Stimulated activated CD8-positive, alpha-beta memory T cell treated with anti-CD3 and anti-CD28 coated beads, Interleukin-15, amount 100 ng/mL, for 4 hours (primary cell): ENCODE data around the gene PROM1.

Experiments used
- DNase-seq, 2 donors: peaks; one replicate each; pipeline ENCODE4 v3.0.0-alpha.2; 2020; ENCODE audit warnings: low read depth in 2 of 2

Gene PROM1, protein sequence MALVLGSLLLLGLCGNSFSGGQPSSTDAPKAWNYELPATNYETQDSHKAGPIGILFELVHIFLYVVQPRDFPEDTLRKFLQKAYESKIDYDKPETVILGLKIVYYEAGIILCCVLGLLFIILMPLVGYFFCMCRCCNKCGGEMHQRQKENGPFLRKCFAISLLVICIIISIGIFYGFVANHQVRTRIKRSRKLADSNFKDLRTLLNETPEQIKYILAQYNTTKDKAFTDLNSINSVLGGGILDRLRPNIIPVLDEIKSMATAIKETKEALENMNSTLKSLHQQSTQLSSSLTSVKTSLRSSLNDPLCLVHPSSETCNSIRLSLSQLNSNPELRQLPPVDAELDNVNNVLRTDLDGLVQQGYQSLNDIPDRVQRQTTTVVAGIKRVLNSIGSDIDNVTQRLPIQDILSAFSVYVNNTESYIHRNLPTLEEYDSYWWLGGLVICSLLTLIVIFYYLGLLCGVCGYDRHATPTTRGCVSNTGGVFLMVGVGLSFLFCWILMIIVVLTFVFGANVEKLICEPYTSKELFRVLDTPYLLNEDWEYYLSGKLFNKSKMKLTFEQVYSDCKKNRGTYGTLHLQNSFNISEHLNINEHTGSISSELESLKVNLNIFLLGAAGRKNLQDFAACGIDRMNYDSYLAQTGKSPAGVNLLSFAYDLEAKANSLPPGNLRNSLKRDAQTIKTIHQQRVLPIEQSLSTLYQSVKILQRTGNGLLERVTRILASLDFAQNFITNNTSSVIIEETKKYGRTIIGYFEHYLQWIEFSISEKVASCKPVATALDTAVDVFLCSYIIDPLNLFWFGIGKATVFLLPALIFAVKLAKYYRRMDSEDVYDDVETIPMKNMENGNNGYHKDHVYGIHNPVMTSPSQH

DNA sequence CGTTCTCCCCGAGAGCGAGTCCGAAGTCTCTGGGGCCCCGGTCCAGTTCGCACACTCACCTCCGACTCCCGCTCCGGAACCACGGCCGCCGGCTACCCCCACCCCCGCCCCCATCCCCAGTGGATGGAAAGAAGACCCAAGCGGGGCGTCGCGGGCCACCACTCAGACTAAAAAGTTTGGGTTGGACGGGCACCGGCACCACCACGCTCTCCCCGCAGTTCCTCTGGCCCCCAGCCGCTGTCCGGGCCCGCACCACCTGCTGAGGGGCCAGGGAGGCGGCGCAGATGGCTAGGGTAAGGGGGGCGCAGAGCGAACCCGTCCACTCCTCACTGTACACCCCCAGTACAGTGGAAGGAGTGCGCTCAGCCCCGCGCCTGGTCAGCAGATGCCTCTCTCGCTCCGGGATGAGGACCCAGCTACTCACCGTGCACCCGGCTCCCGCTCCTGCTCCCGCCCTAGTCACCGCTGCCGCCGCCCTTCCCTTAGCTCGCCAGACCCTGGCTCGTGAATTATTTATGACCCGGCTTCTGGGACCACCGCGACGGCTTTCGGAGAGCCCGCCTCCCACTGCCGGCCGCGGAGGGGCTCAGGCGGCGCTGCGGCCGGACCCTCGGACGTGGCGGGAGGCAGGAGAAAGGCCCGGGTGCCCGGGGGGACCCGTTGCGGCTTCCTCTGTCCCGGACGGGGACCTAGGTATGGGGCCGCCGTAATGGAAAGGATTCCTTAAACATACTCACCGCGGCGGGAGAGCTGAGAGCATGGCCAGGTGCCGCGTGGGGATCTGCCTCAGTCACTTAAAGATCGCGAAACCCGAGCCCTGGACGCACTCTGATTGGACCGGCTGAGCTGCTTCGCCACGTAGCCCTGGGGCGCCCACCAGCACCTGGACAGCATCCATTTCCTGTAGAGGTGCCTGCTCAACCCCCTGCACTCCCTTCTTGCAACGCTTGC is at the start of gene PROM1:
Gene PROM1 (minus strand): TSS at position 783 of the 951 bp plus-strand sequence. CDS start 8,117 bp downstream, outside the sequence.
- DNase-seq = no peak

DNA sequence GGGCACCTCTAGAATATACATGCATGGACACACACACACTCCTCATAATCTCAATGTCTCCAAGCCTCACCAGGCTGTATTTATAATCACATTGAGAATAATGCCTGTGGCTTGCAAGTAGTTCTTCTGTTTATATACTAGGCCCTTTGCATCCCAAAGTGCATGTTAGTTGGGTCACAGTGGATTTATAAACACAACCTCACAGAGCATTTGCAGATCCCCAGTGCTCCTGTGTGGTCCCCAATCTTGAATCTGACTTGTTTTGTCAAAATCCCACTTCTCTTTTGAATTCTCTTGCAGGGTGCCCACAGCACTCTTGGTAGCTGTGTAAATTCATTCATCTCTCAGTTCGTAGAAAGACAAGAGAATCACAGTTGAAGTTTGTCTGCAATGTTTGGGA is 49.6 kb upstream of the PROM1 start:
- DNase-seq = no peak

DNA sequence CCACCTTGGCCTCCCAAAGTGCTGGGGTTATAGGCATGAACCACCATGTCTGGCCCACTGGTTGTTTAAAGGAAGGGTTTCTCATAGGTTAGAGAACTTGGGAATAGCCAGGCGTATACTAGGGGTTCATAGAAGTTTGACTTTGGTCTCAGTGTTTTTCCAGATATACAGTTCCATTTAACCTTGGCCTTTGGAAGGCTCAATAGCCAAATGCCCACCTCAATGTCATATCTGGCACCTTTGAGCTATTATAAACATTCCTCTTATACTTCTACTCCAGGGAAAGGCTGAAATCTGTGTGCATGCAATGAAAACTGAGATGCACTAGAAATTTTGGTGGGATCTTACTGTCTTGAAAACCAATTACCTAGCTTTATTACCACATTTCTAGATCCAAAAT is 47.5 kb upstream of the PROM1 start:
- no peak for DNase-seq

DNA sequence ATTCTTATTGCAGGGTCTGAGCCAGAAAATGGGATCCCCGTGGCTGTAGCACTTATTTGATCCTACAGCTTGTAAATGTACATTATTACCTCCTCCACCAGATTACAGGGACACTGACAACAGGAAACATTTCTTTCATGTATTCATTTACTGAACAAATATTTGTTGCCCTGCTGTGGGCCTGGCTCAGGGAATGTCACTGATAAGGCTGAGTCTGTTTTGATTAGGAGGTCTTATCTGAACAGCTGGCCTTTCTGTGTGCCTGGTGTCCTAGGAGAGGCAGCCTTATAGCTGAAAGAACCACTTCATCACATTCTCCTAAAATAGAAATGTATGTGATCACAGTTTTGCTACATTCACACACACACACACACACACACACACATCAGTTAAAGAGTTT is 45.5 kb upstream of the PROM1 start:
- no peak for DNase-seq

DNA sequence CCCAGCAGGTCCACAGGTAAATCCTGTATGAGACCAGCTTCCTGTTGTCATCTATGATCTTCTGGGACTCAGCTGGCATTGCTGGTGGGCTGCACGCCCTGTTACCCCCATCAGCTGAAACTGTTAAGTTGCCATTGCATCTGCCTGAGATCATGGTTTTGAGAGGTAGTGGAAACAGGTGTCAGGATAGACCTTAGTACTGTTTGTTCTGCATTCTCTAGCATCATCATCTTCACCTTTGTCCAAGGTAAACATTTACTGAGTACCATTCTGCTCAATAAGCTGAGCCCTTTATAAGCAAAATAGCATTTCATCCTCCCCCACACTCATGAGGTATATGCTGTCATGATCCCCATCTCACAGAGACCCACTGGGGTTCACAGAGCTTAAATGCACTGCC is 42.9 kb upstream of the PROM1 start:
- no peak for DNase-seq

DNA sequence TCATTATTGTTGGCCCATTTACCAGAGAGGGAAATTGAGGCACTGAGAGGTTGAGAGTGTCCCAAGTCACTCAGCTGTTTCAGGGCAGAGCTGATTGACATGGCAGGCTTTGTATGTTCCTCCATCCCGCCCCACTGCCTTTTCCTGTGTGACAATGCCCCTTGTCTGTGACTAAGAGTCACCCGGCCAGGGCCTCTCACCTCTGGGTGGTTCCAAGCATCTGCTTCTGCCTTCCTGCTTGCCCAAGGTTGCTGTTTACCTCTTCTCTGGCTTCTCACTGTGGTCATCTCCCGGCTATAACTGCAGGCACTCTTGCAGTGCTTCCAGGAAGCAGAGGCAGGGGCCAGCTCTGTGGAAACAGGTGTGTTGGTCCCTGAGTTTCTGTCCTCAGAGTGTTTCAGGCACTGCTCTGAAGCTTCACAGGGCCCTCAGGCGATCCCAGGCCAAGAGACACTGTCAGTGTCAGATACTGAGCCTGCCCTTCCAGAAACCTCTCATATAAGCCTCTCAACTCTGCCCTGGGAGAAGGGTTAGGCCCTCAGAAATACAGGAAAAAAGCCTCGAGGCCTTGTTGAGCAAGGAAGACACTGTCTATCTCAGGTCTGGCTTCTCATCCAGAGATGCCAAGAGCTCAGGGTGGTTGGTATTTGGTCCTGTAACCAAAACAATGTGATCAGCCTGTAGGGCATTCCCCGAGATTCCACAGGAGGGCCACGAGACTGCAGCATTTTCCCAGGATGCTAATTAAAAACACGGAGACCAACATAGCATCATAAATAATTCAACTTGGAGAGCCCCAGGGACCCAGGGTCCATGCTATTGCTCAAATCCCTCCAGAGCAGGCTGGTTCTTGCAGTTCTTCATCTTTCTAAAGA is 42.0 kb upstream of the PROM1 start:
- DNase-seq = no peak

DNA sequence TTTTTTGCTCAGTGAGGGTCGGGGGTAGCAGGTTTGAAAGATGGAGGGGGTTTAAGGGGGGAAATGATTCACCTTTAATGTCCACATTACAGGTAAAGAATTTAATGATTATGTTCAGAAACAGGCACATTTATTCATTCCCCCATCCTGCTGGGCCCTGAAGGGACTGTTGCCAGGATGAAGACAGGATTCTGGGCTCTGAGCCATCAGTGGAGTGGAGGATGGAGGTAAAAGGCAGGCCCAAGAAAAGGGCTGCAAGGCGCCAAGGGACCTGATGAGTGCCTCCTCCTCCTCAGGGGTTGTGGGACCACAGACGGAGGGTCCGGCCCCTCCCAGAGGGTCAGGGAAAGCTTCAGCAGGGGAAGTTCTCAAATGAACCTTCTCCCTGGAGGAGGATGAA is 40.4 kb upstream of the PROM1 start:
- no peak for DNase-seq

DNA sequence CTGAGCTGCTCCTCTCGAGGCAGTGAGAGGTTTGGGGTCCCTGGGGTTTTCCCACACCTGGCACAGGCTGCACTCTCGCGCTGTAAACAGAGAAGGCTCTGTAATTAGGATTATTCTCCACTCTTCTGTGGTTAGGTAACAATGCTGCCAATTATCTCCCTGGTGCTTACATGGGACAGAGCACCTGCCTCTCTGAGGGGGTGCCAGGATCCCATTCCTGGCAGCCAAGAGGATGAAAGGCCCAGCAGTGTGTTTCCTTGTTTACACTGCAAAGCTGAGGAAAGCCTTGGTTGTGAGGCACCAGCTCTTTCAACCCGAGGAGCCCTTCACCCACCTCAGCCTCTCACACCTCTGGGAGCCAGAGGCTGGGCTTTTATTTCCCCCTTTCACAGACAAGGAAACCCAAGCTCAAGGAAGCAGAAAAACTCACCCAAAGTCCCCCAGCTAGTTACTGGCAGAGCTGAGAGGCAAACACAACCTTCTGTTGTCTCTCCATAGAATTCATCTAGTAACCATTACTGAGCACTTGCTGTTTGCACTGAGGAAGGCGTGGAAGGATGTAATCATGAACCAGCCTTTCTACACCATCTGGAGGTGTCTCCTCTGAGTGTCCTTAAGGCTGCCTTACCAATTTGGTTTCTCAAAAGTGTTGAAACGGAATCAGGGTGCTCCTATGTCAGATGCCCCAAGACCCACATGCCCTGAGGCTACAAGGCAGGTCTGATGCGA is 39.7 kb upstream of the PROM1 start:
- no peak for DNase-seq

DNA sequence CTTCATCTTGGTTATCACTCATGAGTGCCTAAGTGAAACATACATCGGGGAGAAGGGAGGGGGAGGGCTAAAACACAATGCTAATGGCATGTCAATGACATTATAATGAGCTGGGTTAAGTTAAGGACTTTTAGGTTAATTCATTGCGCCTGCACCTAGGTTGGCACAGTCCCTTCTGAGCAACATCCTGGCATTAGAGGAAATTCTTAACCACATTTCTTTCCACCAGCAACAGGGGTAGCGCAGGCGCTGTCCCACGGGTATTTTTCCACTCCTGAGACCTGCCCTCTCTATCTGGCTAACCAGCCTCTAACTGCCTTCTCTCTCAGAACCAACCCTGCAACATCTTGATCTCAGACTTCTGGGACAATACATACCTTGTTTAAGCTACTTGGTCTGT is 39.0 kb upstream of the PROM1 start:
- peak in 1 of 2 donors; percentile 12 for DNase-seq

DNA sequence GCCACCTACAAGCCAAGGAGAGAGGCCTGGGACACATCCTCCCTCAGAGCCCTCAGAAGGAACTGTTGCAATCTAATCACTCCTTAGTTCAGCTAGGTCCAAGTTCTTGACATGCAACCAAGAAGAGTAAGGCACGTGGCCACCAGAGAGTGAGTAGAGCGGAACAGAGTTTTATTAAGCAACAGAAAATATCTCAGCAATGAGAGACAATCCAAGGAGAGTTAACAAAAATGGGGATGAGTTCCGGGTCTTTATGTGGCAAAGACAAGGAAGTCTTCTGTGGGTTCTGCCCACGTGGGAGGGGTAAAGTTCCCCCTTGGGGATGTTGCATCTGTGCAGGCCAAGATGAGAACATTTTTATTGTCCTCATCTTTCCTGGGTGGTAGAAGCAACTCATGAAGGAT is 38.5 kb upstream of the PROM1 start:
- no peak for DNase-seq

DNA sequence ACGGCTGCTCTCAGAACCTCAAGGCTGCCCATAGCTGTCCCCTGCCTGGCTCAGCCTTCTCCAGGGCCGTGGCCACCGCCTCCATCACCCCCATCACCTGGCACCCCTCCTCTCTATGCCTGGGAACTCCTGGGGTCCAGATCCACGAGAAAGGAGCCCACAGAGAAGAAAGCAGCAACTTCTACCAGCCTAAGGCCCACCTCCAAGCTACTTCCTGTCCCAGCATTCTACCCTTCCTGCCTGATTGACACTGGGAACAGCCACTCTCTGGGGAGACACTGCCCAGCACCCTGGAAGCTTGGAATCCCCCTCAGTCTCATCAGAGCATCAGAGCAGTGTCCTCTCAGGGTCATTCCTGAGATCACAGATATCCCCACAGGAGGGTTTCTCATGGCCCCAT is 36.9 kb upstream of the PROM1 start:
- no peak for DNase-seq

DNA sequence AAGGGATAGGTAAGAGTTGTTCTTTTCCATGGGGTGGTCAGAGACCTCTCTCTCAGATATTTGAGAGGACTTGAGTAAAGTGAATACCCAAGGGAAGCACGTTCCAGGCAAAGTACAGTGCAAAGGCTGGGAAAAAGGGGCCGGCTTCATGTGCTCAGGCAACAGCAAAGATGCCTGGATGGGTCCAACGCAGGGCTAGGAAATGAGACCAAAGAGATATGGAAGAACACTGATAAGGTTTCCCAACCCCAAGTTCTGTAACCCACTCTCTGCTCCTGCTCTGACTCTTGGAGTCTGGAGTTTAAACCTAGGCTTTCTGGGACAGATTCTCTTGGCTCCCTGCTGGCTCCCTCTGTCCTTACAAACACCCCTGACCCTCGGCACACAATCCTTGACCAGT is 36.2 kb upstream of the PROM1 start:
- DNase-seq = no peak

DNA sequence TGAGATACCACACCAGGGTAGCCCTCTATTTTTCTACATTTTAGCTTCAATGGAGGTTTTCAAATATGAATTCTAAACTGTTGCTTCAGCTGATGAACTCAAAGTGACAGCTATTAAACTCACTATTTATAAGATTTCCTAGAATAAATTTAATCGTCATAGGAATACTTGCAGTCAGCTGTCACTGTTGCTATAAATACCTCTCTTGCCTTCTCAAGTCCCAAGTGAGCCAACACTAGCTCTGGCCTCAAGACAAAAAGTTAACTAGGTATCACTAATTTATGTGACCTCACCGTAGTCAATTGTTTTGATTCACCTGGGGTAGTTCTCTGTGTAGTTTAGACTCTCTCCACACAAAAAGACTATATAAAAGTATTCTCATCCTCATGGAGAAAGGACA is 34.3 kb upstream of the PROM1 start:
- no peak for DNase-seq

DNA sequence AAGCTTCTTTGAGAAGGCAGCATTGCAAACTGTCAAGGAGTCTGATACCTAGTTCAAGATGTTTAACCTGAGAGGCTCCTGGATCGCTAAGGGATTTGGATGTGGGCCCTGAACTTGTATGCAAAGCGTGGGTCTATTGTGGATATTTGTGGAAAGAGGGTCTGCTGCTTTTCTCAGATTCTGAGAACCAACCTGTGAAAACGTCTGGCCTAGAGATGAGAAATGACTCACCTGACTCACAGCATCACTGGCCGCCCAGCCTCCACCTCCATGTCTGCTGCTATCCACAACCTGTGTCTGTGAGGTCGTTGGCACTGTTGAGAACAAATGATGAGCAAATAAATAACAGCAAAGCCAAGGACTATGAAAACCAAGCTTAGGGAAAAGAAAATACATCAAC is 33.3 kb upstream of the PROM1 start:
- DNase-seq = no peak

DNA sequence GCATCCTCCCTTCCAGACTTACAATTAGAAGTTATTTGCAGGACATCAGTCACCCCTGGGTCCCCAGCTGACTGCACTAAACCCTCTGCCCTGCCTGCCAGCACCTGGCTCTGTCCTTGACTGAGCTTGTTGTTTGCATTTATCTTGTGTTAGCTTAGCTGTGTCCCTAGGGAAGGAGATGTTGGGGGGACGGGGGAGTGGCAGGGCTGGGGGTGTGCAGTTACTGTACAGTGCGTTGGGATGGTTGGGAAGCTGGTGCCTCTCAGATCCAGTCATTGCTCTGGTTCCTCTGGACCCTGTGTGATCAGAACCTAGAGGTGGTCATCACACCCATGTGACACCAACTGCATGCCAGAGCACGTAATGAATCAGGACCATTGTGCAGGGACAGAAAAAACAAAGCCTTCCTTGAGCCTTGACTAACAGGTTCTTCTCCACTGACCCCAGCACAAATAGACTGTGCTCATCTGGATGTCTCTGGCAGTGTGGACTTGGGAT is 32.7 kb upstream of the PROM1 start:
- no peak for DNase-seq

DNA sequence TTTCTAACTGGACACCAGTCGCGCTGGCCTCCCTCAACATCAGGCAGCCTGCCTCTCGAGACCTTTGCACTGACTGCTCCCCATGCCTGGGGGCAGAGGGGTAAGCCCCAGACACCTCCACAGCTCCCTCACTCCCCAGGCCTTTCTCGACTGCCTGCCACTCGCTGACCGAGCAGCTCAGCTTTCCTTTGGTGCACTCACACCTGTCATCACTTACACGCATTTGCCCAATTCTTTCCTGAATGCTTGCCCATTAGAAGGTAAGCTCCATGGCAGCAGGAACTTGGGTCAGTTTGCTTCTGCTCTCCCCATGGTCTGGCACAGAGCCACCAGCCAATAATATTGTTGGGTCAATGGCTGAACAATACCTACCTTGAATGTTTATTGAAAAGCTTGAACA is 32.2 kb upstream of the PROM1 start:
- no peak for DNase-seq

DNA sequence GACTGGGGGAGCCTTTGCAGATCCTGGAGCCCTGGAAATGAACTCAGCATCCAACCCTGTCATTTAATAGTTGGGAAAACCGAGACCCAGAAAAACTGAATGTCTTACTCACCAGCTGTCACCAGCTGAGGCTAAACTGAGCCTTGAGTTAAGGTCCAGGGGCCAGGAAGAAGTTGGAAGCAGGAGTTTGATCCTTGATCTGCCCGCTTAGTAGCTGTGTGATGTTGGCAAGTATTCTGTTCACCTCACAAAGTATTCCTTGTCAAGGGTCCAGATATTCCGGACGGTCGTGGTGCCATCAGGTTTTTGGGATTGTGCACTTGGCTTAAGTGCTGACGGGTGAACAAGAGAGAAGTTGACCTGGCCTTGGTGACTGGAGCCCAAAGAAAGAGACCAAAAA is 30.7 kb upstream of the PROM1 start:
- DNase-seq = no peak

DNA sequence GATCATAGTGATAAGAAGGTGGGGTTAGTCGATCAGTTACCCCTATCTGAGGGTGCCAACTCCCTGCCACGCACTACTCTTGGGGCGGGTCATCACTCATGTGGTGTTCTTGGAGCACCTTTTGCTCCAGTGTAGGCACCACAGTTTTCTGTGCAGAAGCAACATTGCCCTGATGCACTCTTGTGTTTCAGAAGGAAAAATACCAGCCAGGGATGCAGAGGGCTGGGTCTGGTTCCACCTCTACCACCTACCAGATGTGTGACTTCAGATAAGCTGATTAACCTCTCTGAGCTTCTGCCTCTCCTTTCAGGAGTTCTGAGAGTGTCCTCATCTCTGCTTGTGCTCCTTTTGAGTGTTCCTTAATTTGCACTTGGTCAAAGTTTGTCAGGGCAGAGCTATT is 29.9 kb upstream of the PROM1 start:
- no peak for DNase-seq

DNA sequence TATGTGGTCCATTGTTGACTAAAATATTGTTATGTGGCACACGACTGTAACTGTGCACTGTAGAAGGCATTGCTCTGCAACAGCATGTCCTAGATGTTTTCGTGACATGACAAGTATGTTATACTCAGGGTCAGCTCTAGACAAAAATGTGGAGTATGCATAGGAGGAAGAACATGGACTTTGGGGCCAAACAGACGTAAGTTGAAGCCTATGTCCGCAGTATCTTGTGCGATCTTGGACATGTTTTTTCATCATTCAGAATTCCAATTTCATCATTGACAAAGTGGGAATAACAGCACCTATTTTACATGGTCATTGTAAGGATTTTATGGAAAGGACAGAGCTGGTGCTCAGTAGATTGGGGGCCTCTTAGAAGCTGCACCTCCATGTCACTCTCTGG is 27.7 kb upstream of the PROM1 start:
- no peak for DNase-seq

DNA sequence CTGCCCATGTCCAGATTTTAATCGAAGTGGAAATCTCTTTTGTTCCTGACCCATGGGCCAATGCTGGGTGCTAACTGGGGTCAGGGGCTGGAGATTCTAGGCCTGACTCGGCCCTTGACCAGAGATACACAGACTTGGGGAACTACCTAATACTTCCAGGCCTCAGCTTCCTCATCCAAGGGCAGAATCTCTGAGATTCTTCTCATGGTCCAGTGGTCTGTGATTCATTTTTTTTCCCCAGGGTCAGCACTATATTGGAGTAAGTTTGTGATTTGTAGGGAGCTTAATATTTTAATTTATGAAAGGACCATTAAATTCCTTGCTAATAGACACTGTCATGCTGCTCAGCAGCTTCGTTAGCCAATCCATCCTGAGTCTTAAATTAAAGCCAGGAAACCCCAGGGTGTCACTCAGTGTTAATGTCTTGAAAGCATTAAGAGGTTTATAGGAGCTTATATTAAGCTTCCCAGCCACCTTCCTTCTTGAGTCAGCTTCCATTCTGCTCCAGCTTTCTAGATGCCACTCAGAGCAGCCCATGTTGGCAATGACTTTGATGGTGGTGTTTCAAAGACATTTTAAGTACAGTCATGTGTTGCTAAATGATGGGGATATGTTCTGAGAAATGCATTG is 27.0 kb upstream of the PROM1 start:
- DNase-seq = no peak
